H1 (cell line): ENCODE data around the gene WWP2. TPM values are rescaled to one million over a fixed set of nuclear protein-coding genes. Genes with fewer than 3 reads are reported as not detected.

Experiments
- TCF12 ChIP-seq: IDR thresholded peaks from 2 replicates; pipeline ENCODE4 v1.6.1; 2011; ENCODE audit warnings: low read depth, mild to moderate bottlenecking, low read length
- USF2 ChIP-seq: IDR thresholded peaks from 2 replicates; pipeline ENCODE4 v1.6.1; 2011; ENCODE audit warnings: low read length, improper control_type of control experiment
- polyA plus RNA-seq, 7 experiments: library from polyadenylated mRNA; depleted of rRNA in 3 of 7; stranded (reverse) in 5 of 7; unstranded in 2 of 7; fragments of >200 nt in 5 of 7; fragments of 200-250 nt in 2 of 7; gene quantifications; 1 replicate in 5 of 7; 2 replicates in 1 of 7; 4 replicates in 1 of 7; pipeline versions ENCODE4 v1.2.1 to v1.2.3, GENCODE V29; 2011 to 2013; ENCODE audit warnings: missing spikeins in 2 of 7, mixed read lengths in 2 of 7
- total RNA-seq: library from RNA; stranded (reverse); fragmentation: NEBNext Ultra II Directional; extraction: Animal tissue kit (Norgen Biotek cat#: 25700); gene quantifications from 2 replicates; pipeline ENCODE4 v1.2.1, GENCODE V29; 2021

The WWP2 gene
- total and polyA plus RNA-seq, 2 of the 8 experiments (the other 6 are each of a cell fraction or from before 2014, with no cell fraction given), result 14.1 to 42.2 TPM

- TF ChIP-seq USF2, result no peak
- TF ChIP-seq TCF12, result no peak
Observed at GRCh38 chr16:69926241-69926640, 164.1 kb downstream of the WWP2 start (continued).
